ENCODE measurements around the gene ABCA2.

ABCA2 gene

GRCh38 chr9:136963751-136964150 is 64.3 kb downstream of the ABCA2 start:
- DNase-seq (ENCODE audit: low read depth, low spot score): no peak

GRCh38 chr9:136963341-136963740 is 64.7 kb downstream of the ABCA2 start:
- DNase-seq (ENCODE audit: low read depth, low spot score): no peak

- no peak for DNase-seq (ENCODE audit: low read depth, low spot score)
These were observed 65.3 kb downstream of the ABCA2 start for GRCh38 chr9:136962701-136963248.

- DNase-seq (ENCODE audit: low read depth, low spot score): no peak
These were observed 65.9 kb downstream of the ABCA2 start for GRCh38 chr9:136962163-136962562.

- DNase-seq (ENCODE audit: low read depth, low spot score): peak; percentile 49
These were observed 66.6 kb downstream of the ABCA2 start for GRCh38 chr9:136961279-136962065.

GRCh38 chr9:136960938-136961275 is 67.1 kb downstream of the ABCA2 start:
- DNase-seq (ENCODE audit: low read depth, low spot score): no peak

- DNase-seq (ENCODE audit: low read depth, low spot score): no peak
These were observed 67.7 kb downstream of the ABCA2 start for GRCh38 chr9:136960212-136960937.

- no peak for DNase-seq (ENCODE audit: low read depth, low spot score)
These were observed 68.9 kb downstream of the ABCA2 start for GRCh38 chr9:136958898-136959850.

- DNase-seq (ENCODE audit: low read depth, low spot score): no peak
These were observed 69.6 kb downstream of the ABCA2 start for GRCh38 chr9:136958473-136958872.

- DNase-seq (ENCODE audit: low read depth, low spot score): no peak
These were observed 70.1 kb downstream of the ABCA2 start for GRCh38 chr9:136957901-136958300.

GRCh38 chr9:136957461-136957860 is 70.6 kb downstream of the ABCA2 start:
- no peak for DNase-seq (ENCODE audit: low read depth, low spot score)

Measured in ELF-1 (cell line).